Stimulated activated CD4-positive, alpha-beta T cell treated with anti-CD3 and anti-CD28 coated beads, Interleukin-1b, Interleukin-23, amount 100 ng/mL, for 48 hours (primary cell): ENCODE measurements around the gene TCAP.

Source experiments
- DNase-seq: peaks from one replicate; pipeline ENCODE4 v3.0.0-alpha.2; 2020

TCAP gene

DNA sequence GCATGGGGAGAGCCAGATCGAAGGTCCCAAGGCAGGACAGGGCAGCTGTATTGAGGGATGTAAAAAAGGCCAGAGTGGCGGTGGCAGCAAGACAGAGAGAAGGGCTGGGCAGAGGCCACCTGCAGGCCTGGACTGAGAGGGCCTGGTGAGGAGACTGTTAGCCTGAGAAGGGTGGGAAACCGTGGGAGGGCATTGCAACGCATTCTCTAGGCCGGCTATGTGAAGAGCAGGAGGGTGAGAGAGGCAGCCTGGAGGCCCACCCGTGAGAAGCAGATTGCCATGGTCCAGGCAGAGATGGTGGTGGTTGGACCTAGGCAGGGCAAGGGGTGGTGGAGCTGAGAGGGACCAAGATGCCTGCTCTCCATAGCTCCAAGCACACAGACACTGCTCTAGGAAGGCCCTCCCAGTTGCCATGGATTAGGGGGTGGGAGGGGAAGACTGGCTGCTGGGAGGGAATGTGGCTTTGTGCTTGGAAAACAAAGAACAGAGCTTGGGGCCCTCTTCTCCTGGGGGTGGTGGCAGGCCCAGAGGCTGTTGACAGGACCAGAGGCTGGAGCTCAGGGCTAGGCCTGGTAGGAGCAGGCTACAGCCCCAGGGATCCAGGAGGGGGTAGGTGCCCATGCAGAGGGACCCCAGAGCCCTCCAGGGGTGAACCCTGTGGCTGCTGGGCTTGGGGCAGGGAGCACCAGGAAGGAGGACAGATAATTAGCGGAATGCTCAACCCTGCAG lies 12.4 kb upstream of the TCAP start:
- DNase-seq = no peak

DNA sequence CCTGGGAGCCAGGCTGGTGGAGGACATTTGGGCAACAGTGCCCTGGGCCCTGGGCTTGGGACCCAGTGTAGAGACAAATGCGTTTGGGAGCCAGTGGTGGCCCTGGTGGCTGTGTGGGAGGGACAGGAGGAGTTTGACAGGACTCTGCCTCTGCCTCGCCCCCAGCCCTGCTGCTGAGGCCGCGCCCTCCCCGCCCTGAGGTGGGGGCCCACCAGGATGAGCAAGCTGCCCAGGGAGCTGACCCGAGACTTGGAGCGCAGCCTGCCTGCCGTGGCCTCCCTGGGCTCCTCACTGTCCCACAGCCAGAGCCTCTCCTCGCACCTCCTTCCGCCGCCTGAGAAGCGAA lies 11.9 kb upstream of the TCAP start:
- DNase-seq = no peak

DNA sequence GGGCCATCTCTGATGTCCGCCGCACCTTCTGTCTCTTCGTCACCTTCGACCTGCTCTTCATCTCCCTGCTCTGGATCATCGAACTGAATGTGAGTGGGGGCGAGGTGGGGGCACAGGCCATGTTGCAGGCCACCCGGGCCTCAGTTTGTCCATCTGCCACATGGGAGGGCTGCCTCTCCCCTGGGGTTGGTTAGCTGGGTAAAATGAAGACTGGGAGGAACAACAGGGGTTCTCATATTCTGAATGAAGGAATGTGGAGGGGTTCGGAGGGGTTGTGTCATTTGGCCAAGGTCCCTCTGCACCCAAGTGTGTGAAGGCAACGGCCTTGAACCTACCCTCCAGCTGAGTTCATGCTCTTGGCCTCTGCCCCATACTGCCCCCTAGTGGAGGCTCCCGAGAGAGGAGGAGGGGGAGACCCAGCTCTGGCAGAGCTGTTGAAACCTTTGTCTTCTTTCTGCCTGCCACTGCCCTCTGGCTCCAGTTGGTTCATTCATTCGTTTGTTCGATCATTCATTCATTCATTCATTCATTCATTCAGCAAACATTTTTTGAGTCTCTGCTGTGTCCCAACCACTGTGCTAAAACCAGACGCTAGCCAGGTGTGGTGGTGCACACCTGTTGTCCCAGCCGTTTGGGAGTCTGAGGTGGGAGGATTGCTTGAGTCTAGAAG lies 11.4 kb upstream of the TCAP start:
- peak; percentile 83 for DNase-seq

DNA sequence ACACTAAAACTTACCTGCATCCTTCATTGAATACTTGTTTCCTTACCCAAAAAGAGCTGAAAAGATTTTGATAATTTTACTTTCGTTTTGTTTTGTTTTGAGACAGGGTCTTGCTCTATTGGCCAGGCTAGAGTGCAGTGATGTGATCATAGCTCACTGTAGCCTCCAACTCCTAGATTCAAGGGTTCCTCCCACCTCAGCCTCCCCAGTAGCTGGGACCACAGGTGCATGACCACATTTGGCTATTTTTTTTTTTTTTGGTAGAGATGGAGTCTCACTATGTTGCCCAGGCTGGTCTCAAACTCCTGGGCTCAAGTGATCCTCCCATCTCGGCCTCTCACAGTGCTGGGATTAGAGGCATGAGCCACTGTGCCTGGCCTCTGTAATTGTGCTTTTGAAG lies 10.0 kb upstream of the TCAP start:
- no peak for DNase-seq

DNA sequence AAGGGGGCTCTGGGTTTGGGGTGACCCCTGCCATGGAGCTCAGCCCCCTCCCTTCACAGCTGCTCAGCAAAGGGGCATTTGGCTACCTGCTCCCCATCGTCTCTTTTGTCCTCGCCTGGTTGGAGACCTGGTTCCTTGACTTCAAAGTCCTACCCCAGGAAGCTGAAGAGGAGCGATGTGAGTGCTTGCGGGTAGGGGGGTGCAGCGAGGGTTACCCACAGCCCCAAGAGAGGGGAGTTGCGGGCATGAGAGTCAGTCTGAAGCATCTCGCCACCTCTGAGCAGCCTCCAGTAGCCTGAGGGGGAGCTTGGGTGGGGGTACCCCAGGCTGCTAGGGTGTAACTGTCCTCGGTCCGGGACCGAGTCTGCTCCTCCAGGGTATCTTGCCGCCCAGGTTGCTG lies 6.8 kb upstream of the TCAP start:
- no peak for DNase-seq

DNA sequence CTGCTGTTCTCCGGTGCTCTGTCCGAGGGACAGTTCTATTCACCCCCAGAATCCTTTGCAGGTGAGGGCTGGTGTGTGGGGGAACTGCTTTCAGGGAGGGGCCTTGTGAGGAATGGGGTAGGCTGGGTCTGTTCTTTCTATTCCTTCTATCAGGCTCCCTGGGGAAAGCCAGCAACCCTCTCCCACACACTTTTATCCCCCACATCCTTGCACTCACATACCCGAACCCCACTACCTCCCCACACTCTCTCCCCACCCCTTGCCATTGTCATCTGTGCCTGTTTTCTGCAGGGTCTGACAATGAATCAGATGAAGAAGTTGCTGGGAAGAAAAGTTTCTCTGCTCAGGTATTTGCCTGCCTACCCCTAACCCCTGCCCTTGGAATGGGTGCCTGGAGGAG lies 6.4 kb upstream of the TCAP start:
- no peak for DNase-seq

DNA sequence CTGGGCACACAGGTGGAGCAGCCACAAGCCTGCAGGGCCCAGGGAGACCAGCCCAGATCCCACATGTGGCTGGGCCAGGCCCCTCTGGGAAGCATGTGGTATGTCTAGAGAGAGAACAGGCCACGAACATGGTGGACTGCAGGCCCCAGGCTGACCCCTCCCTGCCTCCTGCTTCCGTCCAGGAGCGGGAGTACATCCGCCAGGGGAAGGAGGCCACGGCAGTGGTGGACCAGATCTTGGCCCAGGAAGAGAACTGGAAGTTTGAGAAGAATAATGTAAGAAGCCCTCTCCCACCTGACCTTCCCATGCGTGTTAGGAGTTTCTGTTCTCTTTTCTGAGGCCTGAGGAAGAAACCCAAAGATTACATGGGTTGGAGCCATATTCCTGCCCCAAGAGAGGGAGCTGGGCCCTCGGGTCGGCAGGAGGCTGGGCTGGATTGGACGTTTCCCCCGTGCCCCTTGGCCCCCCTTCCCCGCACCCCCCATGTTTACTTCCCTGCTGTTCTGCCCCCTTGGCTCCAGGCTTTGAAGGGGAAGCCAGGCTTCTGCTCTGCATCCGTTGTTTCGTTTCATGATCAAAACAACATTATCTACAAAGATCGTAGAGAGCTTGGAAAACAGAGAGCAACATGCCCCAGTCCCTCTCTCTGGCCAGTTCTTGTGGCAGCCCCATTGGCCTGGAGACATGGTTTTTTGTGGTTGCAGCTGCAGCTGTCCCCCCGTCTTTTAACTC lies 5.7 kb upstream of the TCAP start:
- DNase-seq = no peak

DNA sequence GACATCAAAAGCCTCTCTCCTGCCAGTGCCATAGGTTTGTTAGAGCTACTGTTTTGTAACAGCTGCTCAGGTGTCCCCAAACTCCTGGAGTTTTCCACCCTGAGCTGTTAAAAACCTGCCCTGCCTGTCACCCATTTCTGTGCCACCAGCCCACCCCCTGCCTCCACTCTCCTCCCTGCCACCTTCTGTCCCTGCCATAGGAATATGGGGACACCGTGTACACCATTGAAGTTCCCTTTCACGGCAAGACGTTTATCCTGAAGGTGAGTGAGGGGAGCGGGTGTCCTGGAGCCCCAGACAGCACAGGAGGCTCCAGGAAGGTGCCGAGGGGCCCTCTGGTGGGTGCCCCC lies 5.2 kb upstream of the TCAP start:
- DNase-seq = no peak

DNA sequence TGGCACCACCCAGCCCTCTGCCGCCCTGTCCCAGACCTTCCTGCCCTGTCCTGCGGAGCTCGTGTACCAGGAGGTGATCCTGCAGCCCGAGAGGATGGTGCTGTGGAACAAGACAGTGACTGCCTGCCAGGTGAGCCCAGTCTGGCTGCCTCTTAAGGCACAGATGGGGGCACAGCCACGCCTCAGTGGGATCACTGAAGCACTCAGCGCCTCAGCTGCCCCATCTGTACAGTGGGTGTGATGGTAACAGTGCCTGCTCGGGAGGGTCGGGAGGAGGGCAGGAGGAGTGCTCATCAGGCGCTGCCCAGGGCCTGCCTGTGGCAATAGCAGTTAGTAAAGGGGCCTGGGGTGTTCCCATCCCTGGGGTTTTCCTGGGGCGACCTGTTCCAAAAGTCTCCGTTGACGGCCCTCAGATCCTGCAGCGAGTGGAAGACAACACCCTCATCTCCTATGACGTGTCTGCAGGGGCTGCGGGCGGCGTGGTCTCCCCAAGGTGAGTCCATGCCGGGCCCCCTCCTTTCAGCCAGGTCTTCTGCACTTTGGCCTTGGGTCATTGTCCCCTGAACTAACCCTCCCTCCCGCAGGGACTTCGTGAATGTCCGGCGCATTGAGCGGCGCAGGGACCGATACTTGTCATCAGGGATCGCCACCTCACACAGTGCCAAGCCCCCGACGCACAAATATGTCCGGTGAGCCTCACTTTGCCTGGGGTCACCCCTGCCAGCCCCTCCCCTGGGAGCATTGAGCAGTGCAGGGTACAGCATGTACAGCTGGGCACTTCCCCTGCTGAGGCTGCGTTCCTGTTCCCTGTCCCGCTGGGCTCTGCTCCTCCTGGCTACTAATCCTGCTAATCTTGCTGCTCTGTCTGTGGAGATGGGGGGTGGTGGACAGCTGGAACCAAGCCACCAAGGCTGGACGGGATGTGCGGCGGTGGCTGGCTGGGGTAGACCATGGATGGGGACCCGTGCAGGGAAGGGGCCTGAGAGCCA lies 4.5 kb upstream of the TCAP start:
- DNase-seq = no peak

DNA sequence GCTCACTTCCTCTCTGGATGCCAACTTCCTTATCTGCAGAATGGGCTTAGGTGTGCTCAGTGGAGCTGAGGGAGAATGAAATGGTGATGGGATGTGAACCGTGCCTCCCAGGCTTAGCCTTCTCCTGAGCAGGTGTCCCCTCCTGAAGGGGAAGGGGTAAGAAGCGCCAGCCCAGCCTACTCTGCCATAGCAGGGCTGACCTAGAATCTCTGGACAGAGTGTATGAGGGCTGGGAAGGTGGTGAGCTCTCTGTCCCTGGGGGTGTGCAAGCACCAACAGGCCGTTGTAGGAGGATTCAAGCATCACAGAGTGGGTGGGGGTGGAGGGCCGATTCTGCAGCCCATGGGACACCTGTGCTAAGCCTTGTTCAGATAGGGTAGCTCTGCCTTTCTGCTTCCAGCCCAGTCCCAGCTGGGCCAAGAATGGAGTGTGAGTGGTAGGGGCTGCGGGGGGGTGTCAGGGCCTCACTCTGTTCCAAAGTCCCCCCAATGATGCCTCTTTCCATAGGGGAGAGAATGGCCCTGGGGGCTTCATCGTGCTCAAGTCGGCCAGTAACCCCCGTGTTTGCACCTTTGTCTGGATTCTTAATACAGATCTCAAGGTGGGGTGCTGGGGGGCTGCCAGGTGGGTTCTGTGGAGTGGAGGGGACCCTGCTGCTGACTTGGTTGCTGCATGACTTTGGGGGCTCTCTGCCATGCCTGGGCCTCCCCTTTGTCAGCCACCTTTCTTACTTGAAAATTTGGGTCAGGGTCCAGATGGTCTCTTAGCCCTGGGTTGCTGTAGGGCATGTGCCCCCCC lies 3.2 kb upstream of the TCAP start:
- DNase-seq = no peak

DNA sequence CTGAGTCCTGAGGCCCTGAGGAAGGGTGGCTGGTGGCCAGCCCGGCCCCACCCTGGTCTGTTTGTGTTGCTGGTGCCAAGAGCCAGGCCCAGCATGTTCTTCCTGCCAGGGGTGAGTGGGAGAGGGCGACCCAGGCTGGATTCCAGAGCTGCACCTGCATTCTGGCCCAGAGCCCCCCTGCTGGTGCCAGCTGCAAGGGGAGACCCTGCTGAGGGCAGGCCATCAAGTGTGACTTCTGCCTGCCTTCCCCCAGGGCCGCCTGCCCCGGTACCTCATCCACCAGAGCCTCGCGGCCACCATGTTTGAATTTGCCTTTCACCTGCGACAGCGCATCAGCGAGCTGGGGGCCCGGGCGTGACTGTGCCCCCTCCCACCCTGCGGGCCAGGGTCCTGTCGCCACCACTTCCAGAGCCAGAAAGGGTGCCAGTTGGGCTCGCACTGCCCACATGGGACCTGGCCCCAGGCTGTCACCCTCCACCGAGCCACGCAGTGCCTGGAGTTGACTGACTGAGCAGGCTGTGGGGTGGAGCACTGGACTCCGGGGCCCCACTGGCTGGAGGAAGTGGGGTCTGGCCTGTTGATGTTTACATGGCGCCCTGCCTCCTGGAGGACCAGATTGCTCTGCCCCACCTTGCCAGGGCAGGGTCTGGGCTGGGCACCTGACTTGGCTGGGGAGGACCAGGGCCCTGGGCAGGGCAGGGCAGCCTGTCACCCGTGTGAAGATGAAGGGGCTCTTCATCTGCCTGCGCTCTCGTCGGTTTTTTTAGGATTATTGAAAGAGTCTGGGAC lies 2.4 kb upstream of the TCAP start:
- no peak for DNase-seq

DNA sequence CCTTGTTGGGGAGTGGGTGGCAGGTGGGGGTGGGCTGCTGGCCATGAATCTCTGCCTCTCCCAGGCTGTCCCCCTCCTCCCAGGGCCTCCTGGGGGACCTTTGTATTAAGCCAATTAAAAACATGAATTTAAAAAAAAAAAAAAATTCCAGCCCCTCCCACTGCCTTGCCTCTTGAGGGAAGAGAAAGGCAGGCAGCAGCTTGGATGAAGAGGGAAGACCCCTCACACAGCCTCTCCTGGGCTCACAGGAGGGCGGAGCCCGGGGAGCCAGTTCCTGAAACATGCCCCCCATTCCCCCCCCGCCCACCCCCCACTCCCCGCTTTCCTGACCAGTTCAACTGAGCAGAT lies 1.8 kb upstream of the TCAP start:
- DNase-seq = no peak

DNA sequence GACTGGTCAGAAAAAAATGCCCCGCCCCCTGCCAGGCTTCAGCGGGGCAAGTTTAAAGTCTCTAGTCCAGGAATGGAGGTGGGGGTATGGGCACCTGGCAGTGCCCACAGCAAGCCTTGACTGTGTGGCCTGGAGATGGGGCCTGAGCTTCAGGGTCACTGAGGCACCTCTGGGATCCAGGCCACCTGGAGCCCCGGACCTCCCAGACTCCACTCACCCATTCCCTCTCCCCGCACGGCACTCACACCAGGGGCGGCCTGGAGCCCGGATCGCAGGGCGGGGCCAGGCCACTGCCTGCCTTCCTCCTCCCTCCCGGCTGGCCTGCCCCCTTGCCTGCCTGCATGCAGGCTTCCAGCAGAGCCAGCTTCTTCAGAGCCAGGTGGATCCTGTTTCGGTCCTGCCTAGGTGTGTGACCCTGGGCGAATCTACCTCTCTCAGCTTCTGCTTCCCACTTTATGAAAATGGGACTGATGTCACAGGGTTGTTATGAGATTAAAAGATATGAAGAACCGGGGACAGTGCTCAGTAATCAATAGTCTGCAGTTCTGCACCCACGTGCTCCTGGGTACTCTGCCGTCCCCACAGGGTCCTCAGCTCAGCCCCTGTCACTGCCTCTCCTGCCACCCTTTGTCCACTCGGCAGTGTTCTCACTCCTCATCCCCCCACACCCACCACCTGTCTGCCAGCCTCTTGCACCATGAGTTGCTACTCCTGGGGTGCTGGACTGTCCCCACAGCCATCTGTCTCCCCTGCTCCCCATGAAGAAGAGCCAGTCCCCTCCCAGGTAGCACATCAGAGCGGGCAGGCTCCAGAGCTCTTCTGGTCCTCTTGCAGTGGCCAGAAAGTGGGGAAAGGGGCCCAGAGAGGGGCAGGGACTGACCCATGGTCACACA lies 1.2 kb upstream of the TCAP start:
- no peak for DNase-seq

DNA sequence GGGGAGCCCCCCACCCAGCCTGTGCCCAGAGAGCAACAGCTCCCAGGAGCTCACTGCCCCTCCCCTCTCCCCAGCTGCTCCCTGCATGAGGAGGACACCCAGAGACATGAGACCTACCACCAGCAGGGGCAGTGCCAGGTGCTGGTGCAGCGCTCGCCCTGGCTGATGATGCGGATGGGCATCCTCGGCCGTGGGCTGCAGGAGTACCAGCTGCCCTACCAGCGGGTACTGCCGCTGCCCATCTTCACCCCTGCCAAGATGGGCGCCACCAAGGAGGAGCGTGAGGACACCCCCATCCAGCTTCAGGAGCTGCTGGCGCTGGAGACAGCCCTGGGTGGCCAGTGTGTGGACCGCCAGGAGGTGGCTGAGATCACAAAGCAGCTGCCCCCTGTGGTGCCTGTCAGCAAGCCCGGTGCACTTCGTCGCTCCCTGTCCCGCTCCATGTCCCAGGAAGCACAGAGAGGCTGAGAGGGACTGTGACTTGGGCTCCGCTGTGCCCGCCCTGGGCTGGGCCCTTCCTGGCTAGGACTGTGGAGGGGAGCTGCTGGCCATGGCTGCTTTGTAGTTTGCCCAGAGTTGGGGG lies 584 bp downstream of the TCAP start:
- DNase-seq = no peak

DNA sequence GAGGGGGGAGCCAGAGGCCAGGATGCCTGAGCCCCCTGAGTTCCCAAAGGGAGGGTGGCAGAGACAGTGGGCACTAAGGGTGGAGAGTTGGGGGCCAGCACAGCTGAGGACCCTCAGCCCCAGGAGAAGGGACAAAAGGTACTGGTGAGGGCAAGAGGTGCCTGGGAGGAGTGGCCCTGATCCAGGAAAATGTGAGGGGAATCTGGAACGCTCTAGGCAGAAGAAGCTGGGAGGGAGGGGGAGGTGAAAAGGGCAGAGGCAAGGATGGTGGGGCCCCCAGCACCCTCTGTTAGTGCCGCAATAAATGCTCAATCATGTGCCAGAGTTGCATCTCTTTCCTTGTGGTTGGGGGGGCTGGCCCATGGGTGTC lies 1.1 kb downstream of the TCAP start:
- no peak for DNase-seq

DNA sequence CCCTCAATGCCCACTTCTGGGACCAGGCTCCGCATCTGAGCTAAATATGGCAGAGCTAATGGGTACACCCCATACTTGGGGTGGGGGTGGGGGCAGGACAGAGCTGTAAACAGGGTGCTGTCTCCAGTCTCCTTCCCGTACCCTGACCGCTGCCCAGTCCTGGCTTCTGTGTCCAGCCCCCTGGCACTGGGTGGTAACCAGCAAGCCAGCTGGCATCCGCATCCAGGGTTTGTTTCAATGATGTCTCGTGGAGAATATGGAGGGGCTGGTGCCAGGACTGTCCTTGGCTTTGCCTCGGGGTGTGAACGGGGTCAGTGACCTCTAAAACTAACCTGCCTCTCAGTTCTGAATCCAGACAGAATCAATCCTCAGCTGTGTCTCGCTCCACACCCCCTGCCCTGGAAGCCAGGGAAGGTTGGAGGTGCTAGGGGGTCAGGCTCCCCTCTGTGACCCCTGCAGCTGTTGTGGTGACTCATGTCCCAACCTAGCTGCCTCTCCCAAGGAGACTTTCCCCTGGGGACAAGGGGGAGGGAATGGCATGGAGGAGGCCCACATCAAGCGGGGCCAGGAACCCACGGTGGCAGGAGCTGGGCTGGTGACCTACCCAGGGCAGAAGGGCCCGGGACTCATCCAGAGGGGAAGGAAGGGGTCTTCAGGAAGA lies 1.6 kb downstream of the TCAP start:
- DNase-seq = no peak

DNA sequence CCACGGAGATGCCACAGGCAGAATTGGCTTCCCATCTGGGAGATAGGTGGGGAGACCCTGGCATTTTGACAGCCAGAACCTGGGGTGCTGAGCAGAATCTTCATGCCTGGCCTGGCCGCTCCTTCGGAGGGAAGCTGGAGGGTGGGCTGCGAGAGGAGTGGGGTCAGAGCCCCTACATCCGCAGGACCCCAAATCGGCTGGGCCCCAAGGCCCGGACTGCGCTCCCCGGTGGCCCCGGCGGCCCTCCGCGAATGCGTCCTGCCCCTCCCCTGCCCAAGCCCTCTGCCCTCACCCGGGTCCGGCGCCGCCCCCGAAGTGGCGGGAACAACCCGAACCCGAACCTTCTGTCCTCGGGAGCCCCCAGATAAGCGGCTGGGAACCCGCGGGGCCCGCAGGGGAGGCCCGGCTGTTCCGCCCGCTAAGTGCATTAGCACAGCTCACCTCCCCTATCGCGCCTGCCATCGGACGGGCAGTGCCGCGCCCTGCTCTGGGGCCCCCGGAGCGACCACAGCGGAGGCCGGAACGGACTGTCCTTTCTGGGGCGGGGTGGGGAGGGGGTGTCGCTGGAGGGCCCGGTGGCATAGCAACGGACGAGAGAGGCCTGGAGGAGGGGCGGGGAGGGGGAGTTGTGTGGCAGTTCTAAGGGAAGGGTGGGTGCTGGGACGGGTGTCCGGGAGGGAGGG lies 2.3 kb downstream of the TCAP start:
- no peak for DNase-seq

DNA sequence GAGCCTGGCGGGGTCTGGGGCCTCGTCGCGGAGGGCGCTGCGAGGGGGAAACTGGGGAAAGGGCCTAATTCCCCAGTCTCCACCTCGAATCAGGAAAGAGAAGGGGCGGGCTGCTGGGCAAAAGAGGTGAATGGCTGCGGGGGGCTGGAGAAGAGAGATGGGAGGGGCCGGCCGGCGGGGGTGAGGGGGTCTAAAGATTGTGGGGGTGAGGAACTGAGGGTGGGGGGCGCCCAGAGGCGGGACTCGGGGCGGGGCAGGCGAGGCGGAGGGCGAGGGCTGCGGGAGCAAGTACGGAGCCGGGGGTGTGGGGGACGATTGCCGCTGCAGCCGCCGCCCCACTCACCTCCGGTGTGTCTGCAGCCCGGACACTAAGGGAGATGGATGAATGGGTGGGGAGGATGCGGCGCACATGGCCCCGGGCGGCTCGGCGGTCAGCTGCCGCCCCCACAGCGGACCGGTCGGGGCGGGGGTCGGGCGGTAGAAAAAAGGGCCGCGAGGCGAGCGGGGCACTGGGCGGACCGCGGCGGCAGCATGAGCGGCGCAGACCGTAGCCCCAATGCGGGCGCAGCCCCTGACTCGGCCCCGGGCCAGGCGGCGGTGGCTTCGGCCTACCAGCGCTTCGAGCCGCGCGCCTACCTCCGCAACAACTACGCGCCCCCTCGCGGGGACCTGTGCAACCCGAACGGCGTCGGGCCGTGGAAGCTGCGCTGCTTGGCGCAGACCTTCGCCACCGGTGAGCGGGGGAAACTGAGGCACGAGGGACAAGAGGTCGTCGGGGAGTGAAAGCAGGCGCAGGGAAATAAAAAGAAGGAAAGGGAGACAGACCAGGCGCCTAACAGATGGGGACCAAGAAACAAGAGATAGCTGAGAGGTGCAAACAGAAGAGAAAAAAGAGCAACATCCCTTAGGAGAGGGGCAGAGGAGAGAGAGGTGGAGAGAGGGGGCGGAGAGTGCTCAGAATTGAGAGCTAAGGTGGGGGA lies 3.1 kb downstream of the TCAP start, which contains the start of gene PNMT:
PNMT (plus strand) TSS at position 509 of the 980 bp plus-strand sequence; CDS start at position 532, 23 bp downstream.
- DNase-seq = peak; percentile 64
